Activated CD4-positive, alpha-beta T cell treated with anti-CD3 and anti-CD28 coated beads, Interleukin-2, amount 50 U/mL, for 48 hours (primary cell): ENCODE measurements around the gene NXPE4.
"Not testable (repeated sequence)": the region's sequence is repeated elsewhere in the genome, so short reads cannot be mapped to it uniquely, and the experiment has no call there.

ENCODE experiments used
- DNase-seq, 2 experiments: peaks; one replicate each; pipeline ENCODE4 v3.0.0-alpha.2; 2020

The NXPE4 gene

GRCh38 chr11:114610550-114610949 is 15.0 kb upstream of the NXPE4 start:
- no peak for DNase-seq

GRCh38 chr11:114609429-114609828 is 13.8 kb upstream of the NXPE4 start:
- no peak for DNase-seq

GRCh38 chr11:114608605-114609004 is 13.0 kb upstream of the NXPE4 start:
- DNase-seq: not testable (repeated sequence)

- no peak for DNase-seq
Measured at GRCh38 chr11:114607753-114608459, 12.3 kb upstream of the NXPE4 start.

GRCh38 chr11:114606802-114607075 is 11.2 kb upstream of the NXPE4 start:
- not testable (repeated sequence) for DNase-seq

- no peak for DNase-seq
Measured at GRCh38 chr11:114606003-114606801, 10.6 kb upstream of the NXPE4 start.

GRCh38 chr11:114605370-114605769 is 9.8 kb upstream of the NXPE4 start:
- DNase-seq: no peak

- DNase-seq: no peak
Measured at GRCh38 chr11:114604886-114605285, 9.3 kb upstream of the NXPE4 start.

- DNase-seq: no peak
Measured at GRCh38 chr11:114604179-114604813, 8.7 kb upstream of the NXPE4 start.

GRCh38 chr11:114603151-114603550 is 7.6 kb upstream of the NXPE4 start:
- DNase-seq: not testable (repeated sequence)

GRCh38 chr11:114598461-114598860 is 2.9 kb upstream of the NXPE4 start:
- DNase-seq: no peak

GRCh38 chr11:114596175-114596919 is 761 bp upstream of the NXPE4 start:
- no peak for DNase-seq

- DNase-seq: no peak
Measured at GRCh38 chr11:114594703-114595102, 883 bp downstream of the NXPE4 start.

- no peak for DNase-seq
Measured at GRCh38 chr11:114587398-114587953, 8.1 kb downstream of the NXPE4 start.

- no peak for DNase-seq
Measured at GRCh38 chr11:114586797-114587196, 8.8 kb downstream of the NXPE4 start.

GRCh38 chr11:114571712-114572111 is 23.9 kb downstream of the NXPE4 start:
- DNase-seq: no peak

GRCh38 chr11:114569801-114570200 is 25.8 kb downstream of the NXPE4 start:
- DNase-seq: no peak

GRCh38 chr11:114566276-114566675 is 29.3 kb downstream of the NXPE4 start:
- no peak for DNase-seq

GRCh38 chr11:114564831-114565230 is 30.8 kb downstream of the NXPE4 start:
- no peak for DNase-seq

GRCh38 chr11:114563077-114563476 is 32.5 kb downstream of the NXPE4 start:
- no peak for DNase-seq

GRCh38 chr11:114562166-114562916 is 33.2 kb downstream of the NXPE4 start:
- no peak for DNase-seq
